ENCODE measurements around the gene SUFU. TPM values are rescaled to one million over a fixed set of nuclear protein-coding genes. Genes with fewer than 3 reads are reported as not detected.

Gene SUFU
- total and polyA plus RNA-seq, 2 experiments from 2014 or later, result 2.8 to 5.6 TPM

GRCh38 chr10:102632394-102633111 is 128.8 kb downstream of the SUFU start (continued):
- TF ChIP-seq CTCF (conservative IDR thresholded peaks at IDR 0.05; ENCODE audit: low read depth in 2 of 2) (no peak), POLR2AphosphoS5 (IDR thresholded peaks at IDR 0.05; ENCODE audit: low read depth) (no peak), ZNF462 (CRISPR knock-in tag; IDR thresholded peaks at IDR 0.05) (no peak), ETS1 (IDR thresholded peaks at IDR 0.05) (no peak)

- TF ChIP-seq ZNF331 (CRISPR knock-in tag; IDR thresholded peaks at IDR 0.05; ENCODE audit: low read depth) (no peak), JUNB (IDR thresholded peaks at IDR 0.05; ENCODE audit: unreplicated experiment) (no peak), REST (IDR thresholded peaks at IDR 0.05; ENCODE audit: unreplicated experiment) (no peak), CREB1 (CRISPR knock-in tag; IDR thresholded peaks at IDR 0.05; ENCODE audit: low read depth) (no peak), ZNF114 (CRISPR knock-in tag; IDR thresholded peaks at IDR 0.05) (no peak)
- H3K27ac Mint-ChIP-seq, result peak overlapping the region; percentile 60; the same call in 1 of the 2 replicates
- no peaks in the 10 kb centered on the region; the same call in 1 of the 3 replicates for H3K9me3 Mint-ChIP-seq
- H3K4me1 Mint-ChIP-seq, result peaks cover 63% of the 10 kb centered on the region
- peaks cover 26% of the 10 kb centered on the region for H3K27me3 Mint-ChIP-seq (ENCODE audit: insufficient read depth, low read depth, poor library complexity)
- Histone ChIP-seq H3K27me3 (ENCODE audit: insufficient read depth) (no peaks in the 10 kb centered on the region), H4K20me1 (replicated peaks; ENCODE audit: insufficient read depth) (no peaks in the 10 kb centered on the region), H2AFZ (no peak overlapping the region), H3K27ac (ENCODE audit: low read depth) (no peak overlapping the region), H3K4me2 (no peak overlapping the region), H3K79me2 (replicated peaks; ENCODE audit: insufficient read depth) (no peaks in the 10 kb centered on the region), H3K36me3 (ENCODE audit: insufficient read depth) (no peaks in the 10 kb centered on the region), H3K9me2 (ENCODE audit: insufficient read depth) (no peaks in the 10 kb centered on the region), H3F3A (replicated peaks; ENCODE audit: low read depth) (peaks cover 13% of the 10 kb centered on the region), H3K4me3 (no peak overlapping the region), H3K4me1 (ENCODE audit: insufficient read depth) (peaks cover 38% of the 10 kb centered on the region)
- no peak for DNase-seq (ENCODE audit: low spot score)
- no peak for ATAC-seq
- no peaks in the 10 kb centered on the region for H3K36me3 Mint-ChIP-seq (ENCODE audit: low read depth)
- no peak overlapping the region for H3K4me3 Mint-ChIP-seq
These were observed 129.5 kb downstream of the SUFU start for GRCh38 chr10:102633287-102633686.
